Spleen (tissue), 7 donors: ENCODE data around the gene TRIM63.

Experiments
- CTCF ChIP-seq, 11 experiments: fragments of 200-600 bp in 7 of 11; fragments of 450-650 bp in 4 of 11; sonication (generic) in 4 of 11; IDR thresholded peaks in 8 of 11; conservative IDR thresholded peaks in 3 of 11; 1 replicate in 7 of 11; 2 replicates in 4 of 11; pipeline versions ENCODE4 v1.4.0 to v1.8.0; 2016 to 2021; ENCODE audit warnings: antibody characterized with exemption in 11 of 11, inconsistent platforms in 4 of 11, mild to moderate bottlenecking in 1 of 11
- POLR2AphosphoS5 ChIP-seq, 3 donors: sonication (generic); formaldehyde crosslinking; IDR thresholded peaks; one replicate each; pipeline ENCODE4 v1.5.1; 2017; ENCODE audit warnings: antibody characterized with exemption in 3 of 3
- donor health status: DM: no; HTN: no; CAD: no; lungs with moderate emphysema.
- donor health status: DM: no; HTN: no; CAD: no.
- donor health status: DM: no; HTN: no; CAD: no.

DNA sequence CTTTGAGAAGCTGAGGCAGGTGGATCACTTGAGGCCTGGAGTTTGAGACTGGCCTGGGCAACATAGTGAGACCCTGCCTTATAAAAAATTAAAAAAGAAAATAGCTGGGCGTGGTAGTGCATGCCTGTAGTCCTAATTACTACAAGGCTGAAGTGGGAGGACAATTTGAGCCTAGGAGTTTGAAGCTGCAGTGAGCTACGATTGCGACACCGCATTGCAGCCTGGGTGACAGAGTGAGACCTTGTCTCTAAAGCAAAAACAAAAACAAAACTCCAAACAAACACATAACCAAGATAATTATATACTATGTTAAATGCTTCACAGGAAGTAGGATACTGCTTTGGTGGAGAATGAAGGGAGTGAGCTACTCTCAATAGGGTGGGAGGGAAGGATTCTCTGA lies 64.2 kb downstream of the TRIM63 start:
- TF ChIP-seq CTCF (IDR thresholded peaks at IDR 0.05 in 8 of 11, conservative IDR thresholded peaks at IDR 0.05 in 3 of 11) (no peak), POLR2AphosphoS5 (IDR thresholded peaks at IDR 0.05) (no peak)
